Smooth muscle cell (in vitro differentiated cells): Measurements from ENCODE around the gene SLC22A31. TPM values are rescaled to one million over a fixed set of nuclear protein-coding genes. Genes with fewer than 3 reads are reported as not detected.
"Not testable (repeated sequence)": the region's sequence is repeated elsewhere in the genome, so short reads cannot be mapped to it uniquely, and the experiment has no call there.

ENCODE experiments used
- DNase-seq: peaks from one replicate; lab custom pipeline; 2025; ENCODE audit not compliant: unreplicated experiment; lab: John Stamatoyannopoulos, UW
- H2AFZ ChIP-seq: fragments of 200-600 bp; sonication (generic); 2 replicates; pipeline ENCODE4 v1.6.0; 2016; ENCODE audit warnings: antibody characterized with exemption, low read depth, mild to moderate bottlenecking
- H3F3A ChIP-seq: fragments of 200-600 bp; sonication (generic); 2 replicates; pipeline ENCODE4 v1.6.0; 2017; ENCODE audit warnings: antibody characterized with exemption, low read depth
- H3K27ac ChIP-seq: fragments of 200-600 bp; sonication (generic); 2 replicates; pipeline ENCODE4 v1.5.1; 2016; ENCODE audit warnings: low read depth, mild to moderate bottlenecking
- H3K27me3 ChIP-seq: fragments of 200-600 bp; sonication (generic); 2 replicates; pipeline ENCODE4 v1.6.1; 2016; ENCODE audit warnings: low read depth, mild to moderate bottlenecking
- H3K36me3 ChIP-seq: fragments of 200-600 bp; sonication (generic); 2 replicates; pipeline ENCODE4 v1.5.1; 2016; ENCODE audit warnings: low read depth
- H3K4me1 ChIP-seq: fragments of 200-600 bp; sonication (generic); 2 replicates; pipeline ENCODE4 v1.5.1; 2016; ENCODE audit warnings: low read depth
- H3K4me2 ChIP-seq: fragments of 200-600 bp; sonication (generic); 2 replicates; pipeline ENCODE4 v1.6.0; 2016; ENCODE audit warnings: mild to moderate bottlenecking
- H3K4me3 ChIP-seq: fragments of 200-600 bp; sonication (generic); 2 replicates; pipeline ENCODE4 v1.5.1; 2016; ENCODE audit warnings: mild to moderate bottlenecking
- H3K79me2 ChIP-seq: fragments of 200-600 bp; sonication (generic); 2 replicates; pipeline ENCODE4 v1.6.0; 2016; ENCODE audit warnings: low read depth, mild to moderate bottlenecking
- H3K9ac ChIP-seq: fragments of 200-600 bp; sonication (generic); 2 replicates; pipeline ENCODE4 v1.6.0; 2016; ENCODE audit warnings: low read depth
- H3K9me3 ChIP-seq: fragments of 200-600 bp; sonication (generic); replicated peaks from 2 replicates; pipeline ENCODE4 v1.5.1; 2016; ENCODE audit warnings: low read depth
- H4K20me1 ChIP-seq: fragments of 200-600 bp; sonication (generic); 2 replicates; pipeline ENCODE4 v1.6.0; 2016; ENCODE audit warnings: low read depth
- WGBS: methylation state at CpG from one replicate; pipeline ENCODE4 v1.1.7; 2016; ENCODE audit warnings: low lambda C conversion rate; 5-methylcytosine and 5-hydroxymethylcytosine counted together
- polyA plus RNA-seq: library from polyadenylated mRNA; unstranded; fragments of >200 nt; fragmentation: Nextera tagmentation; extraction: Ambion mirVana; gene quantifications from 2 replicates; pipeline ENCODE4 v1.2.1, GENCODE V29; 2016
- total RNA-seq: library from RNA; depleted of rRNA; stranded (reverse); fragments of >200 nt; gene quantifications from 2 replicates; pipeline ENCODE4 v1.2.3, GENCODE V29; 2014
- TF ChIP-seq, protein P1 (sequence below): fragments of 200-600 bp; sonication (generic); IDR thresholded peaks from 2 replicates; pipeline ENCODE4 v1.5.1; 2017; ENCODE audit warnings: borderline replicate concordance, mild to moderate bottlenecking, antibody characterized with exemption; ENCODE audit not compliant: insufficient read depth, poor library complexity, severe bottlenecking

SLC22A31 gene
- total and polyA plus RNA-seq, 2 experiments from 2014 or later = 0.43 TPM; not detected in 1

- WGBS = 88% methylated on average over 19 of the region's 19 CpGs
- TF ChIP-seq, protein P1, sequence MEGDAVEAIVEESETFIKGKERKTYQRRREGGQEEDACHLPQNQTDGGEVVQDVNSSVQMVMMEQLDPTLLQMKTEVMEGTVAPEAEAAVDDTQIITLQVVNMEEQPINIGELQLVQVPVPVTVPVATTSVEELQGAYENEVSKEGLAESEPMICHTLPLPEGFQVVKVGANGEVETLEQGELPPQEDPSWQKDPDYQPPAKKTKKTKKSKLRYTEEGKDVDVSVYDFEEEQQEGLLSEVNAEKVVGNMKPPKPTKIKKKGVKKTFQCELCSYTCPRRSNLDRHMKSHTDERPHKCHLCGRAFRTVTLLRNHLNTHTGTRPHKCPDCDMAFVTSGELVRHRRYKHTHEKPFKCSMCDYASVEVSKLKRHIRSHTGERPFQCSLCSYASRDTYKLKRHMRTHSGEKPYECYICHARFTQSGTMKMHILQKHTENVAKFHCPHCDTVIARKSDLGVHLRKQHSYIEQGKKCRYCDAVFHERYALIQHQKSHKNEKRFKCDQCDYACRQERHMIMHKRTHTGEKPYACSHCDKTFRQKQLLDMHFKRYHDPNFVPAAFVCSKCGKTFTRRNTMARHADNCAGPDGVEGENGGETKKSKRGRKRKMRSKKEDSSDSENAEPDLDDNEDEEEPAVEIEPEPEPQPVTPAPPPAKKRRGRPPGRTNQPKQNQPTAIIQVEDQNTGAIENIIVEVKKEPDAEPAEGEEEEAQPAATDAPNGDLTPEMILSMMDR = no peak
Observed at GRCh38 chr16:89187032-89187769, 13.1 kb downstream of the SLC22A31 start.

GRCh38 chr16:89186593-89187031 is 13.7 kb downstream of the SLC22A31 start:
- H3K27me3 ChIP-seq, DNase-seq, H2AFZ ChIP-seq, H3K9ac ChIP-seq, H3K4me1 ChIP-seq, H3K4me2 ChIP-seq, H3K27ac ChIP-seq, H3K9me3 ChIP-seq, H4K20me1 ChIP-seq, H3K79me2 ChIP-seq, H3K4me3 ChIP-seq, H3K36me3 ChIP-seq: not testable (repeated sequence)
- 97% methylated on average over 20 of the region's 20 CpGs for WGBS
- H3F3A ChIP-seq = peaks cover 12% of the 10 kb centered on the region

More at GRCh38 chr16:89187032-89187769, 13.1 kb downstream of the SLC22A31 start:
- peaks cover 6% of the 10 kb centered on the region for H3K27me3 ChIP-seq
- no peak overlapping the region for H3K27ac ChIP-seq
- H4K20me1 ChIP-seq = no peaks in the 10 kb centered on the region
- H3K4me2 ChIP-seq = no peak overlapping the region
- H3F3A ChIP-seq = peaks cover 12% of the 10 kb centered on the region
- no peak overlapping the region for H3K9ac ChIP-seq
- H3K4me1 ChIP-seq = no peaks in the 10 kb centered on the region
- no peak overlapping the region for H2AFZ ChIP-seq
- no peaks in the 10 kb centered on the region for H3K36me3 ChIP-seq
- no peak overlapping the region for H3K4me3 ChIP-seq
- H3K9me3 ChIP-seq = no peaks in the 10 kb centered on the region
- H3K79me2 ChIP-seq = no peaks in the 10 kb centered on the region
- DNase-seq = no peak

- not testable (repeated sequence) for H3K4me2 ChIP-seq, H3K4me1 ChIP-seq, H2AFZ ChIP-seq, H4K20me1 ChIP-seq, H3K4me3 ChIP-seq, DNase-seq, H3K27ac ChIP-seq, H3K9ac ChIP-seq, H3K27me3 ChIP-seq, H3K9me3 ChIP-seq, H3K79me2 ChIP-seq, H3K36me3 ChIP-seq
- H3F3A ChIP-seq = peaks cover 12% of the 10 kb centered on the region
- 96% methylated on average over 30 of the region's 30 CpGs for WGBS
Observed at GRCh38 chr16:89185887-89186592, 14.3 kb downstream of the SLC22A31 start.

- no peaks in the 10 kb centered on the region for H3K9me3 ChIP-seq
- no peak overlapping the region for H2AFZ ChIP-seq
- 91% methylated on average over 48 of the region's 48 CpGs for WGBS
- no peaks in the 10 kb centered on the region for H4K20me1 ChIP-seq
- no peaks in the 10 kb centered on the region for H3K4me1 ChIP-seq
- H3K27ac ChIP-seq = no peak overlapping the region
- no peak for DNase-seq
- TF ChIP-seq, protein P1 = no peak
- no peaks in the 10 kb centered on the region for H3K79me2 ChIP-seq
- no peaks in the 10 kb centered on the region for H3K36me3 ChIP-seq
- no peak overlapping the region for H3K9ac ChIP-seq
- H3K4me3 ChIP-seq = no peak overlapping the region
- peaks cover 6% of the 10 kb centered on the region for H3K27me3 ChIP-seq
- no peak overlapping the region for H3K4me2 ChIP-seq
- H3F3A ChIP-seq = peaks cover 12% of the 10 kb centered on the region
Observed at GRCh38 chr16:89184933-89185794, 15.2 kb downstream of the SLC22A31 start.
